ENCODE data around the gene MLPH. TPM values are rescaled to one million over a fixed set of nuclear protein-coding genes. Genes with fewer than 3 reads are reported as not detected.

The MLPH gene
- total RNA-seq, 2 donors from 2014 or later, result 0.75 to 1.0 TPM

DNA sequence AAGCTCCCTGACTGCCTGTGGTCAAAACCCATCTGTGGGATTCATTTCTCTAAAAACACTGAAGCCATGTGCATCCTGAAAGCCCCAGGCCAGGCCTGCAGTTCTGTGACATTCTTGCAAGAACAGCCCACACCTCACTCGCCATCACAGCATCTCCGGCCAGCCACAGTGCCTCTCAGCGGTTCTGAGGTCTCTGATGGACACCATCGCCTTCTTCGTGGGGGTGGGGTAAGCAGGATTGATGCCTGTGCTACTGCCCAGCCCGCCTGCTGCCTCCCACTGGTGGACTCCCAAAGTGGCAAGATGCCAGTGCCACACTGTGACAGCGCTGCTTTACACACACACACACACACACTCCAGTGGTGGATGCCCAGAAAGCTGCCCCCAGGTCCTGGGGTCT, 74.2 kb downstream of the MLPH start:
- H3K4me1 Mint-ChIP-seq, result no peaks in the 10 kb centered on the region
- no peak overlapping the region for H3K4me3 Mint-ChIP-seq
- H3K9me3 ChIP-seq (ENCODE audit: control insufficient read depth, low read length), result peaks cover 2% of the 10 kb centered on the region
- no peaks in the 10 kb centered on the region for H3K36me3 ChIP-seq (ENCODE audit: control insufficient read depth, insufficient read depth, low read length)
- no peak for DNase-seq
- H3K27me3 Mint-ChIP-seq (ENCODE audit: insufficient read depth), result peaks cover 4% of the 10 kb centered on the region
- H3K4me1 ChIP-seq (ENCODE audit: control insufficient read depth, insufficient read depth, low read length), result no peaks in the 10 kb centered on the region
- TF ChIP-seq, protein P1, sequence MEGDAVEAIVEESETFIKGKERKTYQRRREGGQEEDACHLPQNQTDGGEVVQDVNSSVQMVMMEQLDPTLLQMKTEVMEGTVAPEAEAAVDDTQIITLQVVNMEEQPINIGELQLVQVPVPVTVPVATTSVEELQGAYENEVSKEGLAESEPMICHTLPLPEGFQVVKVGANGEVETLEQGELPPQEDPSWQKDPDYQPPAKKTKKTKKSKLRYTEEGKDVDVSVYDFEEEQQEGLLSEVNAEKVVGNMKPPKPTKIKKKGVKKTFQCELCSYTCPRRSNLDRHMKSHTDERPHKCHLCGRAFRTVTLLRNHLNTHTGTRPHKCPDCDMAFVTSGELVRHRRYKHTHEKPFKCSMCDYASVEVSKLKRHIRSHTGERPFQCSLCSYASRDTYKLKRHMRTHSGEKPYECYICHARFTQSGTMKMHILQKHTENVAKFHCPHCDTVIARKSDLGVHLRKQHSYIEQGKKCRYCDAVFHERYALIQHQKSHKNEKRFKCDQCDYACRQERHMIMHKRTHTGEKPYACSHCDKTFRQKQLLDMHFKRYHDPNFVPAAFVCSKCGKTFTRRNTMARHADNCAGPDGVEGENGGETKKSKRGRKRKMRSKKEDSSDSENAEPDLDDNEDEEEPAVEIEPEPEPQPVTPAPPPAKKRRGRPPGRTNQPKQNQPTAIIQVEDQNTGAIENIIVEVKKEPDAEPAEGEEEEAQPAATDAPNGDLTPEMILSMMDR (conservative IDR thresholded peaks at IDR 0.05), result no peak
- no peaks in the 10 kb centered on the region for H3K27me3 ChIP-seq (ENCODE audit: control insufficient read depth, insufficient read depth, low read length, poor library complexity, severe bottlenecking)
- 81 to 91% methylated on average over 3 to 7 of the region's 7 CpGs for WGBS, 2 experiments (ENCODE audit: insufficient coverage in 1 of 2, insufficient read length in 1 of 2)
- H3K9ac ChIP-seq (ENCODE audit: extremely low read depth, low read length, poor library complexity, severe bottlenecking), result no peak overlapping the region
- H3K27ac ChIP-seq (ENCODE audit: low read depth, low read length), result no peak overlapping the region
- peaks cover 1% of the 10 kb centered on the region for H3K9me3 Mint-ChIP-seq
- no peak overlapping the region for H3K27ac Mint-ChIP-seq
- H3K4me3 ChIP-seq (ENCODE audit: low read length), result no peak overlapping the region
- H3K36me3 Mint-ChIP-seq (ENCODE audit: low read depth), result no peaks in the 10 kb centered on the region

DNA sequence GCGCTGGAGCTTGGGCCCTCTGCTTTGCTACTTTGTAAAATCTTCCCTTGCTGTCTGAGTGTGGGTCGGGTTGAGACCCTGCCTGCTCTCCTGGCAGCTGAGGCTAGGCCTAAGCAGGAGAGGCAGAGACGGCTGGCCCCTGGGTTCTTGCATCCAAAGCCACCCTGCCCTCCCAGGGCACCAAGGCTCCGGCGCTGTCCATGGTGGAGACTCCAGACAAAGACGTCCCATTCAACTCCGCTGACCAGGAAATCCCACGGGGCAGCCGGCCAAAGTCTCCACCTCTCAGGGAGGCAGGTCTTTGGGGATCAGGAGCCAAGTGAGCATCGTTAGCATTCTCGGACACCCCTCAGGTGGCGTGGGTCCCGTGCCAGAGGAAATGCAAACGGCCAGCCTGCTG, 76.8 kb downstream of the MLPH start:
- Histone ChIP-seq H3K9me3 (ENCODE audit: control insufficient read depth, low read length) (no peaks in the 10 kb centered on the region), H3K9ac (ENCODE audit: extremely low read depth, low read length, poor library complexity, severe bottlenecking) (no peak overlapping the region), H3K36me3 (ENCODE audit: control insufficient read depth, insufficient read depth, low read length) (no peaks in the 10 kb centered on the region), H3K27ac (ENCODE audit: low read depth, low read length) (no peak overlapping the region), H3K4me3 (ENCODE audit: low read length) (no peak overlapping the region), H3K4me1 (ENCODE audit: control insufficient read depth, insufficient read depth, low read length) (no peaks in the 10 kb centered on the region), H3K27me3 (ENCODE audit: control insufficient read depth, insufficient read depth, low read length, poor library complexity, severe bottlenecking) (no peaks in the 10 kb centered on the region)
- WGBS, 2 experiments (ENCODE audit: insufficient coverage in 1 of 2, insufficient read length in 1 of 2), result 54 to 60% methylated on average over 4 to 14 of the region's 14 CpGs
- Mint-ChIP-seq H3K27me3 (ENCODE audit: insufficient read depth) (peaks cover 4% of the 10 kb centered on the region), H3K36me3 (ENCODE audit: low read depth) (no peaks in the 10 kb centered on the region), H3K27ac (no peak overlapping the region), H3K4me1 (no peaks in the 10 kb centered on the region), H3K4me3 (no peak overlapping the region), H3K9me3 (no peaks in the 10 kb centered on the region)
- peak; percentile 92 for DNase-seq
- TF ChIP-seq, protein P1 (conservative IDR thresholded peaks at IDR 0.05), result no peak

DNA sequence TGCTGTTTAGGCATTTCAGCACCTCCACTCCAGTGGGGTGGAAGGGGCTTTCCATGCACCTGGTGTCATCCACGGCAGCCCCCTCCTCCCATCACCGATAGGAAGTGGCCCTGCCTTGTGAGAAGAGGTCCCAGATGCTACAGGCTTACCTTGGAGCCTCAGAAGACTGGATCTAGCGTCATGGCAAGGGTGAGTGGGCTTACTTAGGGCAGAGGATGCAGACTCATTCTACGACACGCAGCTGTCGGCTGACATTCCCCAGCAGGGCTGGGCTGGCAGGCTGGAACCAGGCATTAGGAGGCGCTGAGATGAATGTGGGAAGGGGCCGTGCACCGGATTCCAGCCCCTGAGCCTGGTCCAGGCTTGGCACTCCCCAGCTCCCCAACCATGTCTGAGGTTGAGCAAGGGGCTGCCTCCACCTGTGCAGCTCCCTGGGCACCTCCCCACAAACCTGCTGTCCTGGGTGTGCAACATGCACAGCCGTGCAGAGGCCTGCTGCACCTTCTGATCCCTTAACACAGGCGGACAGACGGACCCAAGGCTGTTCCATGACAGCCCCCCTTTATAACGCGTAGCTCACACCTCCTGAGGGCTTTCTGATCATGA, 77.6 kb downstream of the MLPH start:
- Histone ChIP-seq H3K9me3 (ENCODE audit: control insufficient read depth, low read length) (no peaks in the 10 kb centered on the region), H3K27ac (ENCODE audit: low read depth, low read length) (no peak overlapping the region), H3K4me3 (ENCODE audit: low read length) (no peak overlapping the region), H3K9ac (ENCODE audit: extremely low read depth, low read length, poor library complexity, severe bottlenecking) (no peak overlapping the region), H3K27me3 (ENCODE audit: control insufficient read depth, insufficient read depth, low read length, poor library complexity, severe bottlenecking) (no peaks in the 10 kb centered on the region), H3K36me3 (ENCODE audit: control insufficient read depth, insufficient read depth, low read length) (no peaks in the 10 kb centered on the region), H3K4me1 (ENCODE audit: control insufficient read depth, insufficient read depth, low read length) (no peaks in the 10 kb centered on the region)
- 94 to 96% methylated on average over 10 to 14 of the region's 14 CpGs for WGBS, 2 experiments (ENCODE audit: insufficient coverage in 1 of 2, insufficient read length in 1 of 2)
- H3K4me3 Mint-ChIP-seq, result no peak overlapping the region
- TF ChIP-seq, protein P1 (conservative IDR thresholded peaks at IDR 0.05), result no peak
- H3K36me3 Mint-ChIP-seq (ENCODE audit: low read depth), result peaks cover 1% of the 10 kb centered on the region
- no peaks in the 10 kb centered on the region for H3K4me1 Mint-ChIP-seq
- DNase-seq, result no peak
- H3K9me3 Mint-ChIP-seq, result peaks cover 2% of the 10 kb centered on the region
- no peak overlapping the region for H3K27ac Mint-ChIP-seq
- peaks cover 2% of the 10 kb centered on the region for H3K27me3 Mint-ChIP-seq (ENCODE audit: insufficient read depth)

All from endodermal cell (in vitro differentiated cells).